ENCODE results near the gene SLC26A5.

DNA sequence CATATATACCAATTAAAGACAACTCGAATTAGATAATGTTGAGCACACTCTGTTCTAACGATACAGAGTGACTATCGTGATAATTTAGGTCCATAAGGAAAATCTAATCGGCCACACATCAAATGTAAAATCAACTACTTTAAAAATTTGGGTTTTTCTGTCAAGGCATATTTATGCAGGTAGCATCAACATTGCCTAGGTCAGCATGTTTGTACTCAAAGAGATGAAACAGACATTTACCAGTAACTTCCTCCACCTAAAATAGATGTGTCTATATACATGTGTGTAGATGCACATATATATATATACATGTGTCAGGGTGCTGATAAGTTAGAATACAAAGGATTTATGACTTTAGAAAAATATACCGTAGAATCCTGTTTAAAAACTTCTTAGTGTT is 76.6 kb downstream of the SLC26A5 start:
- TF ChIP-seq CTCF (conservative IDR thresholded peaks at IDR 0.05 in 1 of 2, IDR thresholded peaks at IDR 0.05 in 1 of 2; ENCODE audit: low read depth in 1 of 2, low read length in 2 of 2) (no peak), EZH2 (IDR thresholded peaks at IDR 0.05; ENCODE audit: low read length, missing control alignments) (no peak)

Data from fibroblast of lung (primary cell).